IMR-90 (cell line): ENCODE results near the gene AHCTF1. TPM values are rescaled to one million over a fixed set of nuclear protein-coding genes. Genes with fewer than 3 reads are reported as not detected.

Experiments used
- ATAC-seq: fragments of 200-7000 bp; cut with Tn5 transposase; 2 replicates; pipeline ENCODE4 v1.9.1; 2020; ENCODE audit warnings: low read depth, mild to moderate bottlenecking, moderate library complexity
- BruUV-seq: library from RNA; stranded (reverse); fragments of 400-500 nt; replicated peaks from 2 replicates; lab custom pipeline; 2021; lab: Mats Ljungman, UMichigan
- CTCF ChIA-PET: fragments of 300-600 bp; formaldehyde crosslinking; extraction: SDS; loops from one replicate; lab custom pipeline; 2021; ENCODE audit warnings: antibody characterized with exemption; lab: Yijun Ruan, JAX
- POLR2A ChIA-PET: fragments of 300-600 bp; sonication (Branson Sonifier 250); formaldehyde crosslinking; loops from one replicate; lab custom pipeline; 2022; ENCODE audit warnings: antibody characterized with exemption; ENCODE audit not compliant: unreplicated experiment; lab: Charles Lee
- DNase-seq: peaks from one replicate; pipeline ENCODE4 v3.0.0; 2013
- H2AFZ ChIP-seq: replicated peaks from 2 replicates; pipeline ENCODE3; 2013; ENCODE audit warnings: low read length, mild to moderate bottlenecking; ENCODE audit not compliant: poor library complexity
- H2AK5ac ChIP-seq: 2 replicates; pipeline ENCODE4 v1.6.1; 2013; ENCODE audit warnings: low read depth, low read length, inconsistent platforms
- H2AK9ac ChIP-seq: replicated peaks from 2 replicates; pipeline ENCODE3; 2013; ENCODE audit warnings: mild to moderate bottlenecking, low read depth, low read length, moderate library complexity; ENCODE audit not compliant: poor library complexity
- H2BK120ac ChIP-seq: 2 replicates; pipeline ENCODE4 v1.6.1; 2013; ENCODE audit warnings: low read depth, low read length, inconsistent platforms
- H2BK15ac ChIP-seq: 3 replicates; pipeline ENCODE4 v1.6.1; 2013; ENCODE audit warnings: low read depth, low read length, inconsistent platforms
- H2BK20ac ChIP-seq: 2 replicates; pipeline ENCODE4 v1.6.1; 2013; ENCODE audit warnings: low read depth, mild to moderate bottlenecking, inconsistent platforms, low read length, moderate library complexity
- H2BK5ac ChIP-seq: 2 replicates; pipeline ENCODE4 v1.6.1; 2013; ENCODE audit warnings: mild to moderate bottlenecking, low read depth, low read length, inconsistent platforms; ENCODE audit not compliant: poor library complexity, severe bottlenecking
- H3K14ac ChIP-seq: replicated peaks from 2 replicates; pipeline ENCODE4 v1.6.1; 2013; ENCODE audit warnings: low read depth, low read length, inconsistent platforms
- H3K18ac ChIP-seq: 2 replicates; pipeline ENCODE4 v1.6.1; 2013; ENCODE audit warnings: low read depth, low read length, control low read depth
- H3K23ac ChIP-seq: 2 replicates; pipeline ENCODE4 v1.6.1; 2013; ENCODE audit warnings: low read depth, low read length, inconsistent platforms
- H3K27ac ChIP-seq: 2 replicates; pipeline ENCODE4 v1.5.1; 2013; ENCODE audit warnings: mild to moderate bottlenecking, control low read depth, low read length; ENCODE audit not compliant: insufficient read depth
- H3K27me3 ChIP-seq: 2 replicates; pipeline ENCODE4 v1.6.1; 2013; ENCODE audit warnings: low read length; ENCODE audit not compliant: control insufficient read depth, insufficient read depth
- H3K36me3 ChIP-seq: 2 replicates; pipeline ENCODE4 v1.6.1; 2013; ENCODE audit warnings: low read length, mixed read lengths; ENCODE audit not compliant: control insufficient read depth, insufficient read depth
- H3K4ac ChIP-seq: 2 replicates; pipeline ENCODE4 v1.6.1; 2013; ENCODE audit warnings: low read depth, low read length, inconsistent platforms
- H3K4me1 ChIP-seq: 2 replicates; pipeline ENCODE4 v1.6.1; 2013; ENCODE audit warnings: low read length, mixed read lengths; ENCODE audit not compliant: control insufficient read depth, insufficient read depth
- H3K4me2 ChIP-seq: 2 replicates; pipeline ENCODE4 v1.6.1; 2013; ENCODE audit warnings: low read depth, mild to moderate bottlenecking, control low read depth, low read length, moderate library complexity
- H3K4me3 ChIP-seq: 2 replicates; pipeline ENCODE4 v1.5.1; 2013; ENCODE audit warnings: low read depth, mild to moderate bottlenecking, control low read depth, low read length, moderate library complexity; ENCODE audit not compliant: insufficient read depth
- H3K56ac ChIP-seq: 2 replicates; pipeline ENCODE4 v1.6.1; 2013; ENCODE audit warnings: low read length, inconsistent platforms; ENCODE audit not compliant: insufficient read depth; ENCODE audit errors: extremely low read depth
- H3K79me1 ChIP-seq, 2 experiments: 2 replicates each; pipeline ENCODE4 v1.6.1; 2013; ENCODE audit warnings: low read length in 2 of 2, inconsistent platforms in 1 of 2, low read depth in 1 of 2
- H3K9ac ChIP-seq: 2 replicates; pipeline ENCODE4 v1.6.1; 2013; ENCODE audit warnings: low read depth, low read length, control low read depth
- H3K9me1 ChIP-seq: 2 replicates; pipeline ENCODE4 v1.6.1; 2013; ENCODE audit warnings: low read length, inconsistent platforms; ENCODE audit not compliant: insufficient read depth
- H3K9me3 ChIP-seq: 2 replicates; pipeline ENCODE4 v1.6.1; 2013; ENCODE audit warnings: low read length; ENCODE audit not compliant: control insufficient read depth, insufficient read depth
- H4K20me1 ChIP-seq: 2 replicates; pipeline ENCODE4 v1.6.1; 2013; ENCODE audit warnings: low read length, inconsistent platforms; ENCODE audit not compliant: insufficient read depth
- H4K5ac ChIP-seq: 2 replicates; pipeline ENCODE4 v1.6.1; 2013; ENCODE audit warnings: mild to moderate bottlenecking, low read depth, low read length, control low read depth
- H4K8ac ChIP-seq, 2 experiments: 2 replicates each; pipeline ENCODE4 v1.6.1; 2013; ENCODE audit warnings: low read depth in 2 of 2, low read length in 2 of 2, control low read depth in 1 of 2, inconsistent platforms in 1 of 2
- H4K91ac ChIP-seq: 2 replicates; pipeline ENCODE4 v1.6.1; 2013; ENCODE audit warnings: low read depth, low read length, inconsistent platforms; ENCODE audit not compliant: insufficient read depth
- BHLHE40 ChIP-seq: fragments of 150-350 bp; IDR thresholded peaks from 2 replicates; pipeline ENCODE4 v1.6.1; 2016; ENCODE audit warnings: mild to moderate bottlenecking, low read depth, low read length
- CHD1 ChIP-seq: IDR thresholded peaks from 2 replicates; pipeline ENCODE4 v1.6.1; 2012; ENCODE audit warnings: low read depth, low read length, improper control_type of control experiment
- FOS ChIP-seq: fragments of 150-350 bp; IDR thresholded peaks from 2 replicates; pipeline ENCODE4 v1.6.1; 2016; ENCODE audit warnings: low read depth, low read length
- MAFK ChIP-seq: IDR thresholded peaks from 2 replicates; pipeline ENCODE4 v1.6.1; 2012; ENCODE audit warnings: low read depth, low read length, improper control_type of control experiment
- NFE2L2 ChIP-seq: fragments of 150-350 bp; IDR thresholded peaks from 2 replicates; pipeline ENCODE4 v1.6.1; 2016; ENCODE audit warnings: low read depth, mild to moderate bottlenecking, low read length
- RAD21 ChIP-seq: IDR thresholded peaks from 2 replicates; pipeline ENCODE4 v1.6.1; 2012; ENCODE audit warnings: low read length, improper control_type of control experiment
- RCOR1 ChIP-seq: IDR thresholded peaks from 2 replicates; pipeline ENCODE4 v1.6.1; 2012; ENCODE audit warnings: mild to moderate bottlenecking, low read length, improper control_type of control experiment; ENCODE audit not compliant: insufficient replicate concordance
- WGBS, 2 experiments: methylation state at CpG; one replicate each; pipeline versions ENCODE4 v1.1.5 to v1.1.7; 2013; ENCODE audit warnings: missing lambda C conversion rate in 2 of 2; ENCODE audit not compliant: insufficient read length in 1 of 2; ENCODE audit errors: extremely low coverage in 2 of 2; 5-methylcytosine and 5-hydroxymethylcytosine counted together
- dilution Hi-C: fragments of 300-500 bp; cut with HindIII; formaldehyde crosslinking; loops from one replicate; pipeline ENCODE4 v1.14.3; 2018; ENCODE audit warnings: low sequenced_read_pairs; ENCODE audit not compliant: unreplicated experiment
- in situ Hi-C: fragments of 300-500 bp; cut with MboI; formaldehyde crosslinking; loops from 3 replicates; pipeline ENCODE4 v1.14.3; 2019; ENCODE audit warnings: low sequenced_read_pairs, inconsistent platforms, mixed read lengths
- intact Hi-C: fragments of 100-400 bp; cut with micrococcal nuclease; formaldehyde crosslinking; loops from 2 replicates; pipeline ENCODE4 v1.10.0; 2022
- polyA plus RNA-seq, 3 experiments: library from polyadenylated mRNA; depleted of rRNA; stranded (reverse); fragments of >200 nt; gene quantifications; 2 replicates each; pipeline ENCODE4 v1.2.3, GENCODE V29; 2012; ENCODE audit warnings: low replicate concordance in 1 of 3
- total RNA-seq: library from RNA; depleted of rRNA; stranded (reverse); fragments of >200 nt; gene quantifications from 2 replicates; pipeline ENCODE4 v1.2.3, GENCODE V29; 2012
- TF ChIP-seq, protein P1 (sequence below): fragments of 150-350 bp; IDR thresholded peaks from 2 replicates; pipeline ENCODE4 v1.6.1; 2017; ENCODE audit warnings: mild to moderate bottlenecking, antibody characterized with exemption, low read length, low read depth

AHCTF1 gene
- total and polyA plus RNA-seq, 2 of the 4 experiments (the other 2 are of a cell fraction), result 8.9 to 29.0 TPM

DNA sequence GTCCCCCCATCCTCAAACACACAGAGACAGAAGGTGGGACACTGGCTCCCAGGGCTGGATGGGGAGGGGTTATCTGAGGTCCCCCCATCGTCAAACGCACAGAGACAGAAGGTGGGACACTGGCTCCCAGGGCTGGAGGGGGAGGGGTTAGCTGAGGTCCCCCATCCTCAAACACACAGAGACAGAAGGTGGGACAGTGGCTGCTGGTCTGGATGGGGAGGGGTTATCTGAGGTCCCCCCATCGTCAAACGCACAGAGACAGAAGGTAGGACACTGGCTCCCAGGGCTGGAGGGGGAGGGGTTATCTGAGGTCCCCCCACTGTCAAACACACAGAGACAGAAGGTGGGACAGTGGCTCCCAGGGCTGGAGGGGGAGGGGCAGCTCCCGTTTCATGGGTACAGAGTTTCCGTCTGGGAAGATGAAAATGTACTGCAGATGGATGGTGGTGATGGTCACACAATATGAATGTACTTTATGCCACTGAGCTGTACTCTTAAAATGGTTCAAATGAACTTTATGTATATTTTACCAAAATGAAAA is 138.3 kb downstream of the AHCTF1 start (continued):
- no peak for TF ChIP-seq RAD21

DNA sequence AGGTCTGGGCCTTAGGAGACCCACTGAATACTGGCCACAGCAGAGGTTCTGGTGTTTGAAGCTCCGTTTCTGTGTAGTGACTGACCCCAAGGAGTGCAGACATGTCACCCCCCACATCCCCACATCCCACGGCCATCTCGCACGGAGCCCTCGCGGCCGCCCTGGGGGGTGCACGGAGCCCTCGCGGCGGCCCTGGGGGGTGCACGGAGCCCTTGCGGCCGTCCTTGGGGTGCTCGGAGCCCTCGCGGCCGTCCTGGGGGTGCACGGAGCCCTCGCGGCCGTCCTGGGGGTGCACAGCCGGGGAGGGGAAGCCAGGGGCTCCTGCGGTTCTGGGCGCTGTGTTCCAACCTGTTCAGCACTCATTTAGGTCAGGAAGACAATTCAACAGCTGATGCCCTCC is 139.1 kb downstream of the AHCTF1 start:
- Histone ChIP-seq H2BK5ac (no peak overlapping the region), H3K14ac (no peak overlapping the region), H3K27me3 (peaks cover 1% of the 10 kb centered on the region; the same call in 1 of the 2 replicates), H3K9ac (no peak overlapping the region), H4K91ac (no peak overlapping the region), H3K4me3 (no peak overlapping the region), H3K9me3 (no peaks in the 10 kb centered on the region), H3K9me1 (peaks cover 6% of the 10 kb centered on the region; the same call in 1 of the 2 replicates), H3K56ac (no peak overlapping the region), H3K27ac (no peak overlapping the region), H3K79me1 (no peaks in the 10 kb centered on the region), H4K5ac (no peak overlapping the region), H2AK9ac (no peak overlapping the region), H2BK20ac (no peak overlapping the region), H3K18ac (no peak overlapping the region), H2AK5ac (no peak overlapping the region), H3K4me1 (peaks cover 9% of the 10 kb centered on the region; the same call in 1 of the 2 replicates), H2BK120ac (no peak overlapping the region), H4K8ac (no peak overlapping the region), H3K4me2 (no peak overlapping the region), H3K23ac (no peak overlapping the region), H3K4ac (no peak overlapping the region), H2BK15ac (no peak overlapping the region), H4K20me1 (no peaks in the 10 kb centered on the region), H3K36me3 (no peaks in the 10 kb centered on the region), H2AFZ (no peak overlapping the region)
- no TSS peak for BruUV-seq
- in situ Hi-C loops, result no loop called here
- dilution Hi-C loops, result no loop called here
- TF ChIP-seq, protein P1, sequence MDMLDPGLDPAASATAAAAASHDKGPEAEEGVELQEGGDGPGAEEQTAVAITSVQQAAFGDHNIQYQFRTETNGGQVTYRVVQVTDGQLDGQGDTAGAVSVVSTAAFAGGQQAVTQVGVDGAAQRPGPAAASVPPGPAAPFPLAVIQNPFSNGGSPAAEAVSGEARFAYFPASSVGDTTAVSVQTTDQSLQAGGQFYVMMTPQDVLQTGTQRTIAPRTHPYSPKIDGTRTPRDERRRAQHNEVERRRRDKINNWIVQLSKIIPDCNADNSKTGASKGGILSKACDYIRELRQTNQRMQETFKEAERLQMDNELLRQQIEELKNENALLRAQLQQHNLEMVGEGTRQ, result no peak
- TF ChIP-seq RCOR1 (no peak), BHLHE40 (no peak), CHD1 (no peak), FOS (no peak), MAFK (no peak), NFE2L2 (no peak)
- 88% methylated on average over 11 of the region's 25 CpGs; no CpG with 5 or more reads in 1 of the 2 experiments for WGBS, 2 experiments
- no peak for ATAC-seq
- CTCF ChIA-PET, result no interaction called here
- POLR2A ChIA-PET, result no interaction called here
- intact Hi-C loops, result no loop called here
- DNase-seq, result no peak
